MM.1S (cell line): ENCODE measurements around the gene TRMT44.

Experiments
- EZH2 ChIP-seq: fragments of 300-600 bp; sonication (generic); optimal IDR thresholded peaks from 2 replicates; pipeline ENCODE3; 2017; ENCODE audit warnings: low read depth, mild to moderate bottlenecking, antibody characterized with exemption, low read length, mixed read lengths
- EZH2phosphoT487 ChIP-seq: fragments of 300-600 bp; sonication (generic); IDR thresholded peaks from 2 replicates; pipeline ENCODE4 v1.6.1; 2018; ENCODE audit warnings: antibody characterized with exemption, low read length

GRCh38 chr4:8399298-8399697 lies 41.3 kb upstream of the TRMT44 start:
- TF ChIP-seq EZH2 (no peak), EZH2phosphoT487 (no peak)
